NCI-H1048 (cell line): ENCODE results near the gene SCN4B.

ENCODE experiments used
- DNase-seq: peaks from one replicate; lab custom pipeline; 2025; lab: John Stamatoyannopoulos, UW

Gene SCN4B

GRCh38 chr11:118129471-118130172 is 23.0 kb downstream of the SCN4B start:
- DNase-seq, result no peak

- DNase-seq, result no peak
Measured at GRCh38 chr11:118128721-118129470, 23.7 kb downstream of the SCN4B start.

- DNase-seq, result no peak
Measured at GRCh38 chr11:118128310-118128709, 24.3 kb downstream of the SCN4B start.

DNA sequence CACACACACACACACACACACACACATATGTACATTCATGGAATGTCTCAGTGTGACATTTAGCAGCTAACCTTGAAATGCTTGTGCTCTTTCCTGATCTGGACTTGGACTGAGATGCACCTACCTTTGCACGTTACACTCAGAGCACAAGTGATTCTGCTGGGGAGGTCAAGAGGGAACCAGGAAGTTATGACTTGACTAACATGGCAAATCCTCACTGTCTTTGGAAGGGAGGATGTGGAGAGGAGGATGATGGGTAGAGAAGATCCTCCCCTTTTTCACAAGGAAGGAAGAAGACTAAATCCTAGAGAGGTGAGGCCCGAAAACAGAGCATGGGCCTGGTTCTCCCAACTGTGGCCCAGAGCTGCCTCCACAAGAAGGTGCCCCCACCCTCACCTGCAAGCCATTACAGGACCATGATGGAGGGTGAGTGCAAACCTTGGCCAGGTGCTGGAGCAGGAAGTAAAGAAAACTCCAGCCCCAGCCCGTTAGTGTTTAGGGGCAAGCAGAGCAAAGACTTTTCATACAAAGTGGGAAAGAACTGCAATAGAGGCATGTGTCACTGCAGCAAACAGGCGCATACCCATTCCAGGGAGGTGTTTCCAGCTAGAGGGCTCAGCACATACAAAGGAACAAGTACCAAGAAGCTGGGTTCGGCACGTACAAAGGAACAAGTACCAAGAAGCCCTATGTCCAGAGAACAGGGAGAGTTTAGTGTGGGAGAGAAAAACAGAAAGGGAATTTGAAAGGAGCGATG is 26.4 kb downstream of the SCN4B start:
- DNase-seq, result no peak

GRCh38 chr11:118124929-118125535 is 27.6 kb downstream of the SCN4B start:
- no peak for DNase-seq

- no peak for DNase-seq
Measured at GRCh38 chr11:118120793-118121192, 31.8 kb downstream of the SCN4B start.

DNA sequence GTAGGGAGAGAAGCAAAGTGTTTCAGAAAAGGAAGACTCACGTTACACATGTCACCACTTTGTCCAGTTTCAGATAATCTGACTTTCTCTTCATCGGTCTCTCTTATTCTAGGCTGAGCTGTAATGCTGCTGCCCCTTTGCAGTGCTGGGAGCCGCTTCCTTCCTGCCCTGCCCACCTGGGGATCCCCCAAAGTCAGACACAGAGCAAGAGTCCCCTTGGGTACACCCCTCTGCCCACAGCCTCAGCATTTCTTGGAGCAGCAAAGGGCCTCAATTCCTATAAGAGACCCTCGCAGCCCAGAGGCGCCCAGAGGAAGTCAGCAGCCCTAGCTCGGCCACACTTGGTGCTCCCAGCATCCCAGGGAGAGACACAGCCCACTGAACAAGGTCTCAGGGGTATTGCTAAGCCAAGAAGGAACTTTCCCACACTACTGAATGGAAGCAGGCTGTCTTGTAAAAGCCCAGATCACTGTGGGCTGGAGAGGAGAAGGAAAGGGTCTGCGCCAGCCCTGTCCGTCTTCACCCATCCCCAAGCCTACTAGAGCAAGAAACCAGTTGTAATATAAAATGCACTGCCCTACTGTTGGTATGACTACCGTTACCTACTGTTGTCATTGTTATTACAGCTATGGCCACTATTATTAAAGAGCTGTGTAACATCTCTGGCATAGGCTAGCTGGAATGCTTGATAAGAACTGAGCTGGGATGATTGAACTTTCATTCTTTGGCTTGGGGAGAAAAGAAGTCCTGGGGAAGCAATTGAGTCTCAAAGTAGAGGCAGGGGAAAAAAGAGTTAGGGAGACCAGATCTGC is 34.6 kb downstream of the SCN4B start:
- DNase-seq, result no peak

- no peak for DNase-seq
Measured at GRCh38 chr11:118115048-118115447, 37.6 kb downstream of the SCN4B start.

DNA sequence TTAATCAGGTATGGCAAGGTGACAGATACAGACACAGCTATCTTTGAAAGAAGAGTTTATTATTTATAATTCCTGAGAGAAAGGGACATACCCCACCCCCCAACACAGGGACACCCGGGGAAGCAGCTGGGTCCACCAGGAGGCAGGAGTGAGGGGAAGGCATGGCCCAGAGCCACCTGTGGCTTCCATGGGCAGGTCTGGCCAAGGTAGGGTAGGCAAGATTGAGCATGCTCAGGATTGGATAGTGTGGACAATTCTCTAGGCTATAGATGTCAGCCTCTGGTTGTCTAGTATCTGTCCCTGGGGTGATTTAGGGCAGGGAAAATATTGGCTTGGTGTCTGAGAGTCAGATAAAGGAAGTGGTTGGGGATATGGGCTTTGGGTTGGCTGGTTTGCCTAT is 38.4 kb downstream of the SCN4B start:
- DNase-seq, result no peak

- DNase-seq, result no peak
Measured at GRCh38 chr11:118112711-118113430, 39.8 kb downstream of the SCN4B start.

DNA sequence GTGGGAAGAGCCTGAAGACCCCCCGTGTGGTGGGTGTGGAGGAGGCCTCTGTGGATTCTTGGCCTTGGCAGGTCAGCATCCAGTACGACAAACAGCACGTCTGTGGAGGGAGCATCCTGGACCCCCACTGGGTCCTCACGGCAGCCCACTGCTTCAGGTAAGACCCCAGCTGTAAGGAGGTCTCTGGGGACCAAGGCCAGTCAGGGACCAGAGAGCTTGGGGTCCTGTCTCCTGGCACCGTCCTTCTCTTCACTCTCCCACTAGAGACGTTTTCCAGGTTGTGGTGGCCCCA is 40.9 kb downstream of the SCN4B start:
- no peak for DNase-seq

- DNase-seq, result no peak
Measured at GRCh38 chr11:118111019-118111743, 41.4 kb downstream of the SCN4B start.

DNA sequence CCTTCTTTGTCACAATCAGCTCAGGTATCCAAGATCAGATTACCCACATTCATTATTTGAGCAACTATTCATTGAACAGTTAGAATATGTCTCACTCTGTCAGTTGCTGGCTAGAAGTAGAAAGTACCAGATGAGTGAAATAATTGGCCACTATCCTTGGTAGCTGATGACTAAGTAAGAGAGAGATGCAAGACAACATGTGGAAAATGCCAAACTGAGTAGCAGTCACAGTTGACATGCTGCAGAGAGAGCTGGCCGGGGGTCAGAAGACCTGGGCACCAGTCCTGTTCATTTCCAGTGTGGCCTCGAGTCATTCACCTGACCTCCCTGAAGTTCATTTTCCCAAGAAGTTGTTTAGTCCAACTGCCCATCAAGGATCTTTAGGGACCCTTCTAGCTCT is 43.4 kb downstream of the SCN4B start:
- no peak for DNase-seq

DNA sequence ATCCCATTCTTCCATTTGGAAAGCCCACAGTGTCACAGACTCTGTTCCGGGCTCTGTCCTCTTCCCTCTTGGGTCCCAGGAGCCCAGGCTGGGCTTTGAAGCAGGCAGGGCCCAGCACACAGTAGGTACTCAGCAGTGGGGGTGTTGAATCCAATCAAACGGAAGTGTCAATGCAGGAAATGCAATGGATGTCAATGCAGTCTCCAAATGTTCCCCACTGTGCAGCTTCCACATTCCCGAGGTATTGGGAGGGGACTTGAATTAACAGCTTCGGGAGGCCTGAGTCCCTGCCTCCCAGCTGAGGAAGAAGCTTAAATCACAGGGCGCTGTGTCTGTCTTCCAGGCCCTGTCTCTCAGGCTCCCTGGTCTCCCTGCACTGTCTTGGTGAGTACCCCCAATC is 44.1 kb downstream of the SCN4B start:
- DNase-seq, result no peak

GRCh38 chr11:118106789-118107335 is 45.8 kb downstream of the SCN4B start:
- DNase-seq, result no peak

GRCh38 chr11:118105657-118106305 is 46.8 kb downstream of the SCN4B start:
- no peak for DNase-seq

GRCh38 chr11:118104491-118104890 is 48.1 kb downstream of the SCN4B start:
- no peak for DNase-seq

DNA sequence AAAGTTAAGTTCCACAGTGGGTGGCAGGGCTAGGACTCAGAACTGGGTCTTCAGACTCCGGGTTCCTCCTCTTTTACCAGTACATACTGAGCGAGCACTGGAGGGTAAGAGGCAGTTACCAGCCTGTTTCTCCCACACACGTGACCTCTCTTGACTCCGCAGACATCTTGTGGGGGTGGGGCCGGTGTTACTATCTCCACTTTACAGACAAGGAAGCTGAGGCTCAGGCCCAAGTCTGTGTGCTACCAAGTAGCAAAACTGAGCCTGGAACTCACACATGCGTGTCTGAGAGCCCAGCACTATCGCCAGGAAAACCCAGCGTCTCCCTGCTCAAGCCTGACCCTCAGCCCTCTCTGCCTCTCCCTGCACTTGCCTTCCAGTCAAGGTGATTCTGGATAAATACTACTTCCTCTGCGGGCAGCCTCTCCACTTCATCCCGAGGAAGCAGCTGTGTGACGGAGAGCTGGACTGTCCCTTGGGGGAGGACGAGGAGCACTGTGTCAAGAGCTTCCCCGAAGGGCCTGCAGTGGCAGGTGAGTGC is 49.8 kb downstream of the SCN4B start:
- DNase-seq, result no peak

- no peak for DNase-seq
Measured at GRCh38 chr11:118100691-118101232, 51.9 kb downstream of the SCN4B start.
